Uterus (tissue), 4 donors: ENCODE data around the gene RAB22A. TPM values are rescaled to one million over a fixed set of nuclear protein-coding genes. Genes with fewer than 3 reads are reported as not detected.
A peak's percentile ranks its signal among the peaks of the same experiment; 100 is the strongest.

Experiments
- DNase-seq, 2 donors: peaks; one replicate each; pipeline ENCODE4 v3.0.0-alpha.2; 2019 to 2020
- H3K27ac ChIP-seq, 2 donors: fragments of 200-600 bp; sonication (generic); 1 replicate in 1 of 2; 2 replicates in 1 of 2; pipeline ENCODE4 v1.5.1; 2016 to 2018
- H3K27me3 ChIP-seq, 2 donors: fragments of 200-600 bp; sonication (generic); one replicate each; pipeline ENCODE4 v1.5.1; 2018 to 2019; ENCODE audit warnings: control low read depth in 1 of 2
- H3K36me3 ChIP-seq, 2 donors: fragments of 200-600 bp; sonication (generic); one replicate each; pipeline ENCODE4 v1.5.1; 2019; ENCODE audit warnings: control low read depth in 1 of 2
- H3K4me1 ChIP-seq, 2 donors: fragments of 200-600 bp; sonication (generic); one replicate each; pipeline ENCODE4 v1.5.1; 2018 to 2019; ENCODE audit warnings: control low read depth in 1 of 2
- H3K4me3 ChIP-seq, 2 donors: fragments of 200-600 bp; sonication (generic); 1 replicate in 1 of 2; 2 replicates in 1 of 2; pipeline ENCODE4 v1.5.1; 2018 to 2019; ENCODE audit warnings: mild to moderate bottlenecking in 1 of 2
- H3K9me3 ChIP-seq, 2 donors: fragments of 200-600 bp; sonication (generic); one replicate each; pipeline ENCODE4 v1.5.1; 2019; ENCODE audit warnings: control low read depth in 1 of 2
- POLR2A ChIP-seq, 2 donors: fragments of 450-650 bp; IDR thresholded peaks; one replicate each; pipeline ENCODE4 v1.6.1; 2016; ENCODE audit warnings: antibody characterized with exemption in 2 of 2, mild to moderate bottlenecking in 1 of 2, moderate library complexity in 1 of 2
- intact Hi-C: fragments of 100-400 bp; cut with DNase I; formaldehyde crosslinking; loops from one replicate; pipeline ENCODE4 v1.15.1; 2023; ENCODE audit warnings: low total_unique reads
- total RNA-seq, 4 donors: library from RNA; depleted of rRNA in 3 of 4; stranded (reverse); fragments of >200 nt in 3 of 4; gene quantifications; one replicate each; pipeline versions ENCODE4 v1.1.0 to v1.2.4, GENCODE V29; 2014 to 2023
- TF ChIP-seq, protein P1 (sequence below), 4 experiments: fragments of 200-600 bp in 2 of 4; fragments of 450-650 bp in 2 of 4; sonication (generic) in 2 of 4; IDR thresholded peaks; one replicate each; pipeline ENCODE4 v1.5.1; 2016 to 2019; ENCODE audit warnings: antibody characterized with exemption in 4 of 4, mild to moderate bottlenecking in 2 of 4, moderate library complexity in 1 of 4
- donor health status: DM: yes; HTN: yes; CAD: no.

RAB22A gene
- total RNA-seq, 4 donors from 2014 or later, result 9.5 to 29.7 (median 23.3) TPM

DNA sequence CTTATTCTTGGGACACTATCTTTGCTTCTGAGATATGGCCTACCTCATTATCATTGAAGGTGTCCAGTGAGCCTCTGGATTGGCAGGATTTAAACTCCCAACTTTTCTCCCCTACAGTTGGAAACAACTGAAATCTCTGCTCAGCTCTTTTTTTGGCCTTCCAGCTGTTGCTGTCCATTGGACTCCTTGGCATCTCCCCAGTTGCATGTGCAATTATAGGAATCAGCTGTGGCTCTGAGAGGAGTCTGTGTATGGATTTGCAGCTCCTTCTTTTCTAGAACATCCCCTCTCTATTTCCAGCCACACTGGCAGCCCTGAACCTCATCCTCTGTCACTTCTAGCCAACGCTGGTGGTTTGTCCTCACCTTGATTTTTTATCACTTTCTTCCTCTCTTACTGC is 21.2 kb downstream of the RAB22A start:
- no peaks in the 10 kb centered on the region for H3K36me3 ChIP-seq
- no peaks in the 10 kb centered on the region for H3K9me3 ChIP-seq
- DNase-seq, result peak; percentile 25 to 29
- TF ChIP-seq, protein P1, sequence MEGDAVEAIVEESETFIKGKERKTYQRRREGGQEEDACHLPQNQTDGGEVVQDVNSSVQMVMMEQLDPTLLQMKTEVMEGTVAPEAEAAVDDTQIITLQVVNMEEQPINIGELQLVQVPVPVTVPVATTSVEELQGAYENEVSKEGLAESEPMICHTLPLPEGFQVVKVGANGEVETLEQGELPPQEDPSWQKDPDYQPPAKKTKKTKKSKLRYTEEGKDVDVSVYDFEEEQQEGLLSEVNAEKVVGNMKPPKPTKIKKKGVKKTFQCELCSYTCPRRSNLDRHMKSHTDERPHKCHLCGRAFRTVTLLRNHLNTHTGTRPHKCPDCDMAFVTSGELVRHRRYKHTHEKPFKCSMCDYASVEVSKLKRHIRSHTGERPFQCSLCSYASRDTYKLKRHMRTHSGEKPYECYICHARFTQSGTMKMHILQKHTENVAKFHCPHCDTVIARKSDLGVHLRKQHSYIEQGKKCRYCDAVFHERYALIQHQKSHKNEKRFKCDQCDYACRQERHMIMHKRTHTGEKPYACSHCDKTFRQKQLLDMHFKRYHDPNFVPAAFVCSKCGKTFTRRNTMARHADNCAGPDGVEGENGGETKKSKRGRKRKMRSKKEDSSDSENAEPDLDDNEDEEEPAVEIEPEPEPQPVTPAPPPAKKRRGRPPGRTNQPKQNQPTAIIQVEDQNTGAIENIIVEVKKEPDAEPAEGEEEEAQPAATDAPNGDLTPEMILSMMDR (IDR thresholded peaks at IDR 0.05), result no peak
- no peak for TF ChIP-seq POLR2A (IDR thresholded peaks at IDR 0.05)
- no peaks in the 10 kb centered on the region for H3K27me3 ChIP-seq
- H3K4me1 ChIP-seq, result no peaks in the 10 kb centered on the region
- H3K4me3 ChIP-seq, result no peak overlapping the region
- no peak overlapping the region for H3K27ac ChIP-seq
- intact Hi-C loops, result no loop called here

GRCh38 chr20:58331961-58332551 is 22.5 kb downstream of the RAB22A start:
- no peaks in the 10 kb centered on the region for H3K36me3 ChIP-seq
- H3K9me3 ChIP-seq, result no peaks in the 10 kb centered on the region
- no peak for TF ChIP-seq POLR2A (IDR thresholded peaks at IDR 0.05)
- TF ChIP-seq, protein P1 (IDR thresholded peaks at IDR 0.05), result no peak
- no peaks in the 10 kb centered on the region for H3K27me3 ChIP-seq
- DNase-seq, result no peak
- intact Hi-C loops, result no loop called here
- no peak overlapping the region for H3K4me3 ChIP-seq
- no peaks in the 10 kb centered on the region for H3K4me1 ChIP-seq
- no peak overlapping the region for H3K27ac ChIP-seq

DNA sequence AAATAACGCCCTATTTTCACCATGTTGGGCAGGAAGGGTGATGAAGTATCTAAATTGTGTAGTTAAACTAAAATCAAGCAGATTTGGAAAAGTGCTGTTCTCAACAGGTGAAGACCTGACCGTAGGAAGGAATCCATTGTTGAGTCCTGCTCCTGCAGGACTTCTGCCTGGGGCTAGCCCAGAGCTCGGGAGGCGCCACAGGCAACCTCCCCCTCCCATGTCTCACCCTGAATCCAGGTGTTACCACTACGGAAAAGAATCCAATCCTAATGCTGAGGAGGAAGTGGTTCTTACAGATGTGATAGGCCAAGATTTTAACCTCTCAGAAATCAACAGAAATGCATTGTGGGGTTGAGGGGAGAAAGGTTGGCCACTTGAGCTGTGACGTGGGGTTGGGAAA is 30.2 kb downstream of the RAB22A start:
- Histone ChIP-seq H3K9me3 (no peaks in the 10 kb centered on the region), H3K36me3 (no peaks in the 10 kb centered on the region), H3K27me3 (no peaks in the 10 kb centered on the region), H3K27ac (no peak overlapping the region), H3K4me3 (no peak overlapping the region), H3K4me1 (peaks cover 0 to 3% of the 10 kb centered on the region in 2 donors)
- DNase-seq, result no peak
- TF ChIP-seq POLR2A (IDR thresholded peaks at IDR 0.05), result no peak
- TF ChIP-seq, protein P1 (IDR thresholded peaks at IDR 0.05), result no peak
- intact Hi-C loops, result no loop called here

- Histone ChIP-seq H3K27me3 (no peaks in the 10 kb centered on the region), H3K36me3 (no peaks in the 10 kb centered on the region), H3K9me3 (no peaks in the 10 kb centered on the region), H3K4me1 (peaks cover 0 to 3% of the 10 kb centered on the region in 2 donors), H3K4me3 (no peak overlapping the region), H3K27ac (no peak overlapping the region)
- intact Hi-C loops, result no loop called here
- TF ChIP-seq POLR2A (IDR thresholded peaks at IDR 0.05), result no peak
- DNase-seq, result no peak
Measured at GRCh38 chr20:58340151-58340550, 30.6 kb downstream of the RAB22A start.

GRCh38 chr20:58340853-58341252 is 31.3 kb downstream of the RAB22A start:
- TF ChIP-seq, protein P1 (IDR thresholded peaks at IDR 0.05), result no peak
- no peak for TF ChIP-seq POLR2A (IDR thresholded peaks at IDR 0.05)

More at GRCh38 chr20:58340853-58341252, 31.3 kb downstream of the RAB22A start:
- no peaks in the 10 kb centered on the region for H3K27me3 ChIP-seq
- H3K27ac ChIP-seq, result no peak overlapping the region
- intact Hi-C loops, result no loop called here
- DNase-seq, result no peak
- no peaks in the 10 kb centered on the region for H3K9me3 ChIP-seq
- no peak overlapping the region for H3K4me3 ChIP-seq
- H3K4me1 ChIP-seq, result peaks cover 0 to 3% of the 10 kb centered on the region in 2 donors
- no peaks in the 10 kb centered on the region for H3K36me3 ChIP-seq
